GM21381 (cell line): ENCODE results near the gene SNORC.

Experiments used
- ATAC-seq: cut with Tn5 transposase; IDR thresholded peaks from one replicate; pipeline ENCODE4 v1.9.1; 2021; ENCODE audit warnings: mild to moderate bottlenecking, moderate library complexity; ENCODE audit not compliant: unreplicated experiment

SNORC gene

DNA sequence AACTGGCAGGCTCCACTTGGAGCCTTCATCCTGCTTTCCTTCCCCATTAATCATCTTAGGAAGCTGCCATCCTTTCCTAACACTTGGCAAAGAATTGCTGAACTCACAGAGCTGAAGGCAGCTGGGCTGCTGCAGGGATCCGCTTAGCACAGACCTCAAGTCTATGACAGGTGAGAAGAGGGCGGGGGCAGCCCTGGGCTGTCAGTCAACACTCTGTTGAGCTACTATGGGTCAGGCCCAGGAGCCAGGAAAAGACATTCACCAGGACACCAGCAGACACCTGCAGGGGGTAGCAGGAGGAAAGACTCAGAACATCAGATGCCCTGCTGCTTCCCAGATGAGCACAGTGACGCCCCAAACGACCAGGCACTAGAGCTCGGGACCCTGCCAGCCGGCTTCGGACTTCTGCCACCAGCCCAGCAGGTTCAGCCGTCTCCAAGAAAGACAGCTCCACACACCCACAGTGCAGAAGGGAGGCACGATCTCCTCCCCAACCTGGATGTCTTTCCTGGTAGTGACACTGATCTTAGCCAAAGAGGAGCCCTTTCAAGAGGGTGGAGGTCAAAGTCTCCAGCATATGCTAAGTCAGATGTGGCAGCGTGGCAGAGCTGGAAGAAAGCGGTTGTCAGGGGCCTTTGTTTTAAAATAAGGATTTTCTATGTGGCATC, 55.2 kb downstream of the SNORC start:
- ATAC-seq = no peak

DNA sequence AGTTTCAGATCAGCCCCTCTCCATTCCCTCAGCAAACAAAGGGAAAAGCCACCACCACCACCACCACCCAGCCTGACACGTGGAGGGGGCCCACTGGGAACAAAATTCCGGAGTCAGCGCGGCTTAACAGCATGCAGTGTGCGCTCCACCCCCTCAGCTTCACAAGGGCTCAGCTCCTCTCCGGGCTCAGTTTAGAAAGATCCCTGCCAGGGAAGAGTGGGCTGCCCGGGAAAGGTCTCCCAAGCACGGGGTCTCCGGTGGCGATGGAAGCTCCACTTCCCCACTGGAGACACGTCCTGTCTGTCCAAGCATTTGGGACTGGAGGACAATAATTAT, 55.7 kb downstream of the SNORC start:
- no peak for ATAC-seq

DNA sequence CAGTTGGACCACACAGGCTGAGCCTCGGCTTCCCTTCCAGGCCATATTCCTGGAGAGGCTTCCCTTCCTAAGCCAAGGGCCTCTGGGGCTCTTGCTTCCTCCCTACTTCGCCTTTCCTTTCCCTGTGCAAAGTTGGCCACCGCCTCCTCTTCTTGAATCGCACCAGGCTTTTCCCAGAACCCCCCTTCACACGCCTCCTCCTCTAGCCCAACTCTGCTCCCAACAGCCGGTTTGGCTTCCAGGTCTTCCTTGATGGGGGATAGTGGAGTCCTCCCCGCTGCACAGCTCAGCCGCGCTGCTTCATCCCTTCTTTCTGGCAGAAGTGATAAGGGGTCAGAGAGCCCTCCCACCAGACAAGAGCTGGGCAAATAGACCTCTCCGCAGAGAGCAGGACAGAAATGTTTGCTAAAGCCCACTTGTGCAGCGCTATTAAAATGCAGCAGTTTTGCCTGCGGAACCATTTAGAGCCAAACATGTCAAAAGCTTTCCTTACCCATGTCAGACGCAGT, 56.4 kb downstream of the SNORC start:
- ATAC-seq = no peak

DNA sequence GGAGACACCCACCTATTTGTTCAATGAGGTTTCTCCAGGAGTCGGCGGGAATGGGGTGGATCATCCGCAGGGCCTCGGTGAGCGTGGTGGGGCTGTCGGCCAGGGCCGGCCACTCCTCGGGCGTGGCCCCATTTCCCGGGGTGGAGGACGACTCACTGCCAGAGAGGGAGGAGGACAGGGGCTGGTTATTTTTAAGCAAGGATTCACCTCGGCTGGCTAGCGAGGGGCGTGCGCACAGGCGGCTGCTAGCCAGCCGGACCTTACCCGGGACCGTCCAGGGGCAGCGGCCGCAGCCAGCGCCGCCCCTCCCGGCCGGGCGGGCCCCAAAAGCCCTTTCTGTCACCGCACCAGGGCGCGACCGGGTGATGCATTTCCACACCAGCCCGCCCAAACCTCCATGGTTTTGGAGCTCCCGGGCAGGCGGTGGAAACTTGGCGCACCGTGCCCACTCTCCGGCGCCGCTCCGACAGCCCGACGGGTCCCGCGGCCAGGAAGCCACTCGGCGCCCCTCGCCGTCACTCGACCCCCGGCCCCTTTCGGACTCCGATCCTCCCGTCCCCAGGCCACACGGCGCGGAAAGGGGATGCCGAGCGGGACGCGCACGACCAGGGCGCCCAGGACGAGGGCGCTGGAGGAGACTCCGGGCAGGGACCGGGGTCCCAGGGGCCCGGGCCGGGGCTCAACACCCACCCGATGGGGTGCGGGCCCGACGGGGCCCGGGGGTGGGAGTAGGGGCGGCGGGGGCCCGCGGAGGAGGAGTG, 57.1 kb downstream of the SNORC start:
- no peak for ATAC-seq

DNA sequence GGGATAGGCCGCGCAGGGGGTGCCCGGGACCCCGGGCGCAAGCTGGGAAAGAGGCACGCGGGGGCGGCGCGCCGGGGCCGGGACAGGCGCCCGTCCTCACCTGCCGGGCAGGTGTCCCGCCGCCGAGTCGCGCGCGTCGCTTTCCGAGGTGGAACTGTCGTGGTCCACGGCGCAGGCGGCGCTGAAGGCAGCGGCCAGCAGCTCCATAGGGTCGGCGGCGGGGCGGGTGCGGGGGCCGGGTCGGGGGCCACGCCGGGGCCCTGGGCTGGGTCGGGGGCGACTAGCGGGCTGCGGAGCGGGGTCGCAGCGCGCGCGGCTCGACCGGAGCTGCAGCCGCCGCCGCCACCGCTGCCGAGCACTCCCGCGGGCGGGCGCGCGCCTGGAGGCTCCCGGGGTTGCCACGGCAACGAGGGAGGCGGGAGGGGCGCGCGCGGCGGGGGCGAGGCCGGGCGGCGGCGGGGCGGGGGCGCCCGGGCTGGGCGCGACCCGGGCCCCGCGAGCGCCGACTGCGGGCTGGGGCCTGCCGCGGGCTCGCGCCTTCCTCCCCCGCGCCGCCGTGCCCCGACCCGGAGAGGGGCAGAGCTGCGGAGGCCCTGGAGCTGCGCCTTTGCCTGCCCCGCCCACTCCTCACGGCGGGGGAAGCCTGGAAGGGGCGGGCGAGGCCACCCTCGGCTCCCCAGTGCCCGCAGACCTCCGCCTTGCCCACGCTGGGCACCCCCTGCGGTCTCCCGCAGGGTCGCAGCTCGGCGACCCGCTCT, 57.9 kb downstream of the SNORC start:
- no peak for ATAC-seq
